Pancreas (tissue), 10 donors: ENCODE data around the gene ARF4. TPM values are rescaled to one million over a fixed set of nuclear protein-coding genes. Genes with fewer than 3 reads are reported as not detected.
A peak's percentile ranks its signal among the peaks of the same experiment; 100 is the strongest.
"Not testable (repeated sequence)": the region's sequence is repeated elsewhere in the genome, so short reads cannot be mapped to it uniquely, and the experiment has no call there.

Experiments used
- ATAC-seq, 4 donors: fragments of 200-7000 bp; cut with Tn5 transposase; one replicate each; pipeline versions ENCODE4 v1.8.0 to v1.9.1; 2020; ENCODE audit warnings: mild to moderate bottlenecking in 4 of 4, moderate library complexity in 4 of 4
- DNase-seq, 6 donors: peaks; one replicate each; pipeline ENCODE4 v3.0.0-alpha.2; 2020
- FAIRE-seq: peaks from 2 replicates; lab custom pipeline; 2012; peaks lifted over from hg19 to GRCh38; lab: Jason Lieb, UNC
- H3K27ac ChIP-seq, 4 donors: fragments of 200-600 bp; sonication (generic); 1 replicate in 3 of 4; 2 replicates in 1 of 4; pipeline versions ENCODE4 v1.5.0 to v1.8.0; 2020
- H3K27me3 ChIP-seq, 4 donors: fragments of 200-600 bp; one replicate each; pipeline ENCODE4 v1.8.0; 2021
- H3K36me3 ChIP-seq, 3 donors: fragments of 200-600 bp; sonication (generic) in 1 of 3; one replicate each; pipeline versions ENCODE4 v1.5.0 to v1.8.0; 2020 to 2021
- H3K4me1 ChIP-seq, 3 donors: fragments of 200-600 bp; one replicate each; pipeline ENCODE4 v1.8.0; 2021
- H3K4me3 ChIP-seq, 4 donors: fragments of 200-600 bp; sonication (generic) in 2 of 4; one replicate each; pipeline versions ENCODE4 v1.5.0 to v1.8.0; 2020 to 2021
- H3K9me3 ChIP-seq, 4 donors: fragments of 200-600 bp; one replicate each; pipeline ENCODE4 v1.8.0; 2021
- CTCF ChIP-seq, 4 donors: fragments of 200-600 bp; sonication (generic) in 3 of 4; IDR thresholded peaks; one replicate each; pipeline versions ENCODE4 v1.5.0 to v1.8.0; 2021; ENCODE audit warnings: antibody characterized with exemption in 4 of 4
- WGBS, 2 donors: extraction: QIAGEN DNeasy Blood & Tissue Kit; methylation state at CpG; one replicate each; pipeline ENCODE4 v1.1.7; 2013; 5-methylcytosine and 5-hydroxymethylcytosine counted together
- intact Hi-C, 3 donors: fragments of 100-400 bp; cut with DNase I; formaldehyde crosslinking; loops; one replicate each; pipeline versions ENCODE4 v1.11.1 to v1.14.2; 2022
- polyA plus RNA-seq, 2 donors: library from polyadenylated mRNA; stranded (reverse); fragments of 200-250 nt; gene quantifications; one replicate each; pipeline ENCODE4 v1.2.3, GENCODE V29; 2013
- total RNA-seq, 6 donors: library from RNA; stranded (reverse); fragmentation: NEBNext Ultra II Directional in 4 of 6; extraction: Animal tissue kit (Norgen Biotek cat#: 25700) in 4 of 6; gene quantifications; one replicate each; pipeline versions ENCODE4 v1.2.1 to v1.2.4, GENCODE V29; 2021 to 2023
- donor health status: healthy with polysubstance abuse.
- donor health status: DM: no; HTN: no; CAD: no; lungs with moderate emphysema.
- donor health status: DM: no; HTN: no; CAD: no.
- donor health status: control.
- donor health status: control.
- donor health status: Bipolar disorder and iron deficiency.
- donor health status: DM: yes; HTN: yes; CAD: no.
- donor health status: DM: no; HTN: no; CAD: no.
- donor health status: DM: no; HTN: no; CAD: no.
- donor health status: DM: yes; HTN: yes; CAD: no.

ARF4 gene
- total RNA-seq, result 10 to 100 TPM; 49.3 to 98.1 (median 67.5) TPM
- polyA plus RNA-seq, result 10 to 100 TPM; 46.1 to 99.9 TPM

GRCh38 chr3:57597127-57597923, at the start of gene ARF4:
Gene ARF4 (minus strand): TSS chr3:57597344. CDS start chr3:57597140, 204 bp downstream.
- ATAC-seq, result peak; percentile 88 to 93 (median 88)
- intact Hi-C loops, result no loop called here
- peak; percentile 99 to 100 (median 100) for DNase-seq
- H3K27me3 ChIP-seq, result no peaks in the 10 kb centered on the region
- 0% methylated on average over 60 to 67 of the region's 67 CpGs for WGBS, 2 donors
- H3K4me1 ChIP-seq, result peaks cover 0 to 17% (median 15%) of the 10 kb centered on the region in 3 donors
- FAIRE-seq, result peak; percentile 95
- peak within 1 kb of the TSS; percentile 78 to 96 (median 82) for H3K4me3 ChIP-seq
- no peaks in the 10 kb centered on the region for H3K36me3 ChIP-seq
- H3K27ac ChIP-seq, result peak within 1 kb of the TSS; percentile 96 to 98 (median 97)
- no peaks in the 10 kb centered on the region for H3K9me3 ChIP-seq
- TF ChIP-seq CTCF (IDR thresholded peaks at IDR 0.05), result no peak

GRCh38 chr3:57646723-57647122, 49.6 kb upstream of the ARF4 start:
- no peak overlapping the region for H3K27ac ChIP-seq
- H3K9me3 ChIP-seq, result no peaks in the 10 kb centered on the region
- H3K27me3 ChIP-seq, result no peaks in the 10 kb centered on the region
- intact Hi-C loops, result no loop called here
- peak in 2 of 4 donors; percentile 19 to 56 for ATAC-seq
- H3K4me1 ChIP-seq, result no peaks in the 10 kb centered on the region
- 89 to 91% methylated on average over 2 of the region's 2 CpGs for WGBS, 2 donors
- no peak for FAIRE-seq
- TF ChIP-seq CTCF (IDR thresholded peaks at IDR 0.05), result no peak
- no peak for DNase-seq
- H3K36me3 ChIP-seq, result peaks cover 0 to 10% (median 0%) of the 10 kb centered on the region in 3 donors
- H3K4me3 ChIP-seq, result no peak overlapping the region

- intact Hi-C loops, result no loop called here
- Histone ChIP-seq H3K27me3 (no peaks in the 10 kb centered on the region), H3K4me3 (no peak overlapping the region), H3K36me3 (peaks cover 0 to 10% (median 0%) of the 10 kb centered on the region in 3 donors), H3K27ac (no peak overlapping the region), H3K9me3 (no peaks in the 10 kb centered on the region), H3K4me1 (no peaks in the 10 kb centered on the region)
- TF ChIP-seq CTCF (IDR thresholded peaks at IDR 0.05), result no peak
- no peak for DNase-seq
- WGBS, 2 donors, result 94 to 98% methylated on average over 4 of the region's 4 CpGs
- FAIRE-seq, result no peak
- no peak for ATAC-seq
Observed at GRCh38 chr3:57644740-57645139, 47.6 kb upstream of the ARF4 start.

- Histone ChIP-seq H3K4me3 (no peak overlapping the region), H3K27me3 (no peaks in the 10 kb centered on the region), H3K27ac (no peak overlapping the region), H3K36me3 (no peaks in the 10 kb centered on the region), H3K9me3 (no peaks in the 10 kb centered on the region), H3K4me1 (no peaks in the 10 kb centered on the region)
- ATAC-seq (no peak), DNase-seq (no peak), FAIRE-seq (no peak)
- TF ChIP-seq CTCF (IDR thresholded peaks at IDR 0.05), result no peak
- intact Hi-C loops, result no loop called here
Observed at GRCh38 chr3:57637391-57637790, 40.2 kb upstream of the ARF4 start.

- H3K36me3 ChIP-seq, H3K4me1 ChIP-seq, H3K27me3 ChIP-seq, ATAC-seq, H3K4me3 ChIP-seq, H3K27ac ChIP-seq, DNase-seq, intact Hi-C loops, FAIRE-seq, H3K9me3 ChIP-seq: not testable (repeated sequence)
- 93 to 95% methylated on average over 3 of the region's 3 CpGs for WGBS, 2 donors
Observed at GRCh38 chr3:57634259-57634658, 37.1 kb upstream of the ARF4 start.
